PC-3 (cell line): ENCODE measurements around the gene TNPO3. TPM values are rescaled to one million over a fixed set of nuclear protein-coding genes. Genes with fewer than 3 reads are reported as not detected.

Experiments
- ATAC-seq: fragments of 200-7000 bp; cut with Tn5 transposase; 2 replicates; pipeline ENCODE4 v1.9.1; 2020; ENCODE audit warnings: mild to moderate bottlenecking, moderate library complexity
- BruUV-seq: library from RNA; stranded (reverse); fragments of 400-500 nt; replicated peaks from 2 replicates; lab custom pipeline; 2021; lab: Mats Ljungman, UMichigan
- CTCF ChIA-PET: fragments of 300-600 bp; sonication (Branson Sonifier 250); formaldehyde crosslinking; loops from one replicate; lab custom pipeline; 2022; ENCODE audit warnings: antibody characterized with exemption; lab: Charles Lee
- POLR2A ChIA-PET: fragments of 300-600 bp; sonication (Branson Sonifier 250); formaldehyde crosslinking; loops from one replicate; lab custom pipeline; 2022; ENCODE audit warnings: antibody characterized with exemption; ENCODE audit not compliant: unreplicated experiment; lab: Charles Lee
- DNase-seq: peaks from one replicate; pipeline ENCODE4 v3.0.0-alpha.2; 2015
- H2AFZ ChIP-seq: fragments of 300-600 bp; sonication (generic); 2 replicates; pipeline ENCODE4 v1.6.0; 2016; ENCODE audit warnings: antibody characterized with exemption, low read length
- H3F3A ChIP-seq: fragments of 300-600 bp; sonication (generic); one replicate; pipeline ENCODE4 v1.6.0; 2017; ENCODE audit warnings: antibody characterized with exemption, low read length, control low read depth, mild to moderate bottlenecking; ENCODE audit not compliant: unreplicated experiment
- H3K27ac ChIP-seq: fragments of 300-600 bp; sonication (generic); 2 replicates; pipeline ENCODE4 v1.5.1; 2016; ENCODE audit warnings: mild to moderate bottlenecking, low read length
- H3K27me3 ChIP-seq: fragments of 300-600 bp; sonication (generic); 2 replicates; pipeline ENCODE4 v1.6.1; 2016; ENCODE audit warnings: low read length, mixed read lengths
- H3K36me3 ChIP-seq: fragments of 300-600 bp; sonication (generic); 2 replicates; pipeline ENCODE4 v1.6.1; 2016; ENCODE audit warnings: low read depth, mixed run types, low read length, mixed read lengths
- H3K4me1 ChIP-seq: fragments of 300-600 bp; sonication (generic); 2 replicates; pipeline ENCODE4 v1.5.1; 2016; ENCODE audit warnings: low read length; ENCODE audit not compliant: insufficient read depth
- H3K4me2 ChIP-seq: fragments of 300-600 bp; sonication (generic); 2 replicates; pipeline ENCODE4 v1.6.0; 2016; ENCODE audit warnings: low read length
- H3K4me3 ChIP-seq: fragments of 300-600 bp; sonication (generic); 2 replicates; pipeline ENCODE4 v1.5.1; 2016; ENCODE audit warnings: mild to moderate bottlenecking, low read length, mixed read lengths
- H3K79me2 ChIP-seq: fragments of 300-600 bp; sonication (generic); 2 replicates; pipeline ENCODE4 v1.6.1; 2017; ENCODE audit warnings: low read length, mixed read lengths
- H3K9ac ChIP-seq: fragments of 300-600 bp; sonication (generic); 2 replicates; pipeline ENCODE4 v1.6.0; 2016; ENCODE audit warnings: mild to moderate bottlenecking, low read length
- H3K9me2 ChIP-seq: fragments of 300-600 bp; sonication (generic); replicated peaks from 2 replicates; pipeline ENCODE4 v1.6.1; 2016; ENCODE audit warnings: mixed run types, low read length, mixed read lengths
- H3K9me3 ChIP-seq: fragments of 300-600 bp; sonication (generic); 2 replicates; pipeline ENCODE4 v1.6.1; 2016; ENCODE audit warnings: low read length, mixed read lengths
- H4K20me1 ChIP-seq: fragments of 300-600 bp; sonication (generic); 2 replicates; pipeline ENCODE4 v1.6.1; 2016; ENCODE audit warnings: low read length, mixed read lengths
- EZH2 ChIP-seq: fragments of 300-600 bp; sonication (generic); IDR thresholded peaks from one replicate; pipeline ENCODE4 v1.6.1; 2017; ENCODE audit warnings: antibody characterized with exemption, mild to moderate bottlenecking, low read length; ENCODE audit not compliant: unreplicated experiment
- EZH2phosphoT487 ChIP-seq: fragments of 300-600 bp; sonication (generic); IDR thresholded peaks from 2 replicates; pipeline ENCODE4 v1.6.1; 2018; ENCODE audit warnings: mild to moderate bottlenecking, antibody characterized with exemption, low read length, borderline replicate concordance
- intact Hi-C: fragments of 100-400 bp; cut with micrococcal nuclease; formaldehyde crosslinking; loops from 2 replicates; pipeline ENCODE4 v1.9.0; 2023
- total RNA-seq: library from RNA; depleted of rRNA; stranded (reverse); fragments of >200 nt; gene quantifications from 2 replicates; pipeline ENCODE4 v1.2.3, GENCODE V29; 2014
- TF ChIP-seq, protein P1 (sequence below): fragments of 300-600 bp; sonication (generic); conservative IDR thresholded peaks from 2 replicates; pipeline ENCODE4 v1.5.1; 2017; ENCODE audit warnings: antibody characterized with exemption, low read depth, mild to moderate bottlenecking, low read length

Gene TNPO3
- total RNA-seq, 1 experiment from 2014 or later: 55.9 TPM

DNA sequence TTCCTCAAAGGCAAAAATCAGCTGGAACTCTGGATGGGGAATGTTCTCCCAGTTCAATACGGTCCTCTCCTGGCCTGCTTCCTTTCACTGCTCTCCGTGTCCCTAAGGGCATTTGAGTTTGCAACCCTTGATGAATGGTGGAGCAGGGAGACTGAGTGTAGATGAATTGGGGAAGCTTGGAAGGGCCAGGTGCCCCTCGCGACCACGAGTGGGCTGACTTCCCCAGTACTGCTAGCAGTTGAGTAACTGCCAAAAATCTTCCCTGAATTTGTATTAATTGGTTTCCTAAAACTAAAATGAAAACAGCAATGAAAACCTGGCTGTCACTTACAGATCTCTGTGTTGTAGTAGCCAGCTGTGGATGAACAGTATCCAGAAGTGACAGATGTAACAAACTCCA lies 103.6 kb downstream of the TNPO3 start:
- H3F3A ChIP-seq: no peaks in the 10 kb centered on the region
- CTCF ChIA-PET: no interaction called here
- ATAC-seq (no peak), DNase-seq (no peak)
- H3K4me3 ChIP-seq: no peak overlapping the region
- no peak overlapping the region for H3K27ac ChIP-seq
- TF ChIP-seq EZH2phosphoT487 (no peak), EZH2 (no peak)
- TF ChIP-seq, protein P1, sequence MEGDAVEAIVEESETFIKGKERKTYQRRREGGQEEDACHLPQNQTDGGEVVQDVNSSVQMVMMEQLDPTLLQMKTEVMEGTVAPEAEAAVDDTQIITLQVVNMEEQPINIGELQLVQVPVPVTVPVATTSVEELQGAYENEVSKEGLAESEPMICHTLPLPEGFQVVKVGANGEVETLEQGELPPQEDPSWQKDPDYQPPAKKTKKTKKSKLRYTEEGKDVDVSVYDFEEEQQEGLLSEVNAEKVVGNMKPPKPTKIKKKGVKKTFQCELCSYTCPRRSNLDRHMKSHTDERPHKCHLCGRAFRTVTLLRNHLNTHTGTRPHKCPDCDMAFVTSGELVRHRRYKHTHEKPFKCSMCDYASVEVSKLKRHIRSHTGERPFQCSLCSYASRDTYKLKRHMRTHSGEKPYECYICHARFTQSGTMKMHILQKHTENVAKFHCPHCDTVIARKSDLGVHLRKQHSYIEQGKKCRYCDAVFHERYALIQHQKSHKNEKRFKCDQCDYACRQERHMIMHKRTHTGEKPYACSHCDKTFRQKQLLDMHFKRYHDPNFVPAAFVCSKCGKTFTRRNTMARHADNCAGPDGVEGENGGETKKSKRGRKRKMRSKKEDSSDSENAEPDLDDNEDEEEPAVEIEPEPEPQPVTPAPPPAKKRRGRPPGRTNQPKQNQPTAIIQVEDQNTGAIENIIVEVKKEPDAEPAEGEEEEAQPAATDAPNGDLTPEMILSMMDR: no peak
- H3K9ac ChIP-seq: no peak overlapping the region
- no peak overlapping the region for H2AFZ ChIP-seq
- no peaks in the 10 kb centered on the region for H3K9me3 ChIP-seq
- no peaks in the 10 kb centered on the region for H4K20me1 ChIP-seq
- intact Hi-C loops: no loop called here
- no peaks in the 10 kb centered on the region for H3K4me1 ChIP-seq
- H3K27me3 ChIP-seq: no peaks in the 10 kb centered on the region
- H3K36me3 ChIP-seq: peaks cover 20% of the 10 kb centered on the region; the same call in 1 of the 2 replicates
- POLR2A ChIA-PET: no interaction called here
- H3K4me2 ChIP-seq: no peak overlapping the region
- no peaks in the 10 kb centered on the region for H3K9me2 ChIP-seq
- H3K79me2 ChIP-seq: no peaks in the 10 kb centered on the region
- BruUV-seq: no TSS peak

DNA sequence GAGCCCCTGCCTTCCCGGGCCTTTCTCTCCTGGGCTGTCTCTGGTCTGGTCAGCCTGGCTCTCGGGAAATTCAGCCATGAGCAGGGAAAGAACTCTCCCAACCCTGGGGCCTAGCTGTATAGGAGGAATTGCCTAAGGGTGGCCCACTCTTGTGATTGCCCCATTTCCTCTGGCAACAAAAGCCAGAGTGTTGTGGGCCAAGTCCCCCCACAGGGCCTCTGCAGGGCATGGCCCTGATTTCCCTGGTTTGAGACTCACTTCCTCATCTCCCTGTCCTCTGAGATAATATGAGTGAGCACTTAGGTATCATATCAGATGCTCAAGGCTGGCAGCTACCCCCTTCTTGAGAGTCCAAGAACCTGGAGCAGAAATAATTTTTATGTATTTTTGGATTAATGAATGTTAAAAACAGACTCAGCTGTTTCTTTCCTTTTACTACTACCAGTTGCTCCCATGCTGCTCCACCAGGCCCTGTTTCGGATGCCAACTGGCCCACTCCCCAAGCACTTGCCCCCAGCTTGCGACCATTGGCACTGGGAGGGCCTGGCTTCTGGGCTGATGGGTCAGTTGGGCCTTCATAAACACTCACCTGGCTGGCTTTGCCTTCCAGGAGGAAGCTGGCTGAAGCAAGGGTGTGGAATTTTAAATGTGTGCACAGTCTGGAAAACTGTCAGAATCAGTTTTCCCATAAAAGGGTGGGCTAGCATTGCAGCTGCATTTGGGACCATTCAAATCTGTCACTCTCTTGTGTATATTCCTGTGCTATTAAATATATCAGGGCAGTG lies 105.7 kb downstream of the TNPO3 start:
- no peaks in the 10 kb centered on the region for H3F3A ChIP-seq
- no peaks in the 10 kb centered on the region for H3K4me1 ChIP-seq
- BruUV-seq: TSS peak; percentile 1
- H2AFZ ChIP-seq: no peak overlapping the region
- ATAC-seq: no peak
- no peak for DNase-seq
- no peak overlapping the region for H3K27ac ChIP-seq
- H3K9me3 ChIP-seq: no peaks in the 10 kb centered on the region
- H3K79me2 ChIP-seq: no peaks in the 10 kb centered on the region
- H3K9me2 ChIP-seq: no peaks in the 10 kb centered on the region
- ChIA-PET POLR2A (interaction anchor here (0.6 kb wide), 1 partner anchor 397 kb away, joined by 3 read pairs; no protein-coding TSS in a partner anchor), CTCF (no interaction called here)
- no peak overlapping the region for H3K4me3 ChIP-seq
- TF ChIP-seq EZH2phosphoT487 (no peak), EZH2 (no peak)
- TF ChIP-seq, protein P1: no peak
- H3K27me3 ChIP-seq: no peaks in the 10 kb centered on the region
- peaks cover 12% of the 10 kb centered on the region; the same call in 1 of the 2 replicates for H3K36me3 ChIP-seq
- H3K9ac ChIP-seq: no peak overlapping the region
- intact Hi-C loops: no loop called here
- no peaks in the 10 kb centered on the region for H4K20me1 ChIP-seq
- H3K4me2 ChIP-seq: no peak overlapping the region

DNA sequence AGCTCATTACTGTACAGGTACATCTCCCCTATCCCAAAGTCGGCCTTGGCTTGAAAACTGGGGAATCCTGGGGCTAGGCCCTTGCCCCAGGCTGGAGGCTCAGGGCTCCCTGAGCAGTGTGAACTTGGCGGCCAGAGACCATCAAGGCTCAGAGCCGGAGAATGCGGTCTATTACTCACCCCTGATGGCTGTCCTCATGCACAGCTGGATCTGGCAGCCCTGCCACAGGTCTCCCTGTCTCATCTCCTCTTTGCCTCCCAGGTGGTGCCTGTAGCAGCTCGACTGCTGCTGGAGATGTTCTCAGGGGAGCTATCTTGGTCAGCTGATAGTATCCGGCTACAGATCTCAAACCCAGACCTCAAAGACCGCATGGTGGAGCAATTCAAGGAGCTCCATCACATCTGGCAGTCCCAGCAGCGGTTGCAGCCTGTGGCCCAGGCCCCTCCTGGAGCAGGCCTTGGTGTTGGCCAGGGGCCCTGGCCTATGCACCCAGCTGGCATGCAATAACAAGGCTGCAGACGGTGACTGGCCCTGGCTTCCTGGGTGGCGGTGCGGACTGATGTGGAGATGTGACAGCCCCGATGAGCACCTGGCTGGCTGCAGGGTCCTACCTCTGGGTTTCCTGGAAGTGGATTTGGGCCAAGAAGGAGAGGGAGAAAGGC lies 106.5 kb downstream of the TNPO3 start:
- H3K9me2 ChIP-seq: no peaks in the 10 kb centered on the region
- H3K27ac ChIP-seq: no peak overlapping the region
- intact Hi-C loops: no loop called here
- no peaks in the 10 kb centered on the region for H3K79me2 ChIP-seq
- no peaks in the 10 kb centered on the region for H4K20me1 ChIP-seq
- ATAC-seq (peak; percentile 14; the same call in 1 of the 2 replicates), DNase-seq (no peak)
- no peaks in the 10 kb centered on the region for H3K27me3 ChIP-seq
- no peaks in the 10 kb centered on the region for H3F3A ChIP-seq
- H3K36me3 ChIP-seq: peaks cover 6% of the 10 kb centered on the region; the same call in 1 of the 2 replicates
- no peaks in the 10 kb centered on the region for H3K9me3 ChIP-seq
- H3K4me1 ChIP-seq: no peaks in the 10 kb centered on the region
- H2AFZ ChIP-seq: no peak overlapping the region
- CTCF ChIA-PET: no interaction called here
- TF ChIP-seq EZH2phosphoT487 (no peak), EZH2 (no peak)
- TF ChIP-seq, protein P1: no peak
- BruUV-seq: no TSS peak
- POLR2A ChIA-PET: no interaction called here
- no peak overlapping the region for H3K4me3 ChIP-seq
- no peak overlapping the region for H3K9ac ChIP-seq
- H3K4me2 ChIP-seq: no peak overlapping the region
